ENCODE results near the gene CCL28.
"Not testable (repeated sequence)": the region's sequence is repeated elsewhere in the genome, so short reads cannot be mapped to it uniquely, and the experiment has no call there.

Gene CCL28

GRCh38 chr5:43412156-43412555, at the start of gene CCL28:
Gene CCL28 (minus strand): TSS chr5:43412391. CDS start chr5:43412316, 75 bp downstream.
- no peak for DNase-seq (ENCODE audit: low read depth)
- TF ChIP-seq, protein P1, sequence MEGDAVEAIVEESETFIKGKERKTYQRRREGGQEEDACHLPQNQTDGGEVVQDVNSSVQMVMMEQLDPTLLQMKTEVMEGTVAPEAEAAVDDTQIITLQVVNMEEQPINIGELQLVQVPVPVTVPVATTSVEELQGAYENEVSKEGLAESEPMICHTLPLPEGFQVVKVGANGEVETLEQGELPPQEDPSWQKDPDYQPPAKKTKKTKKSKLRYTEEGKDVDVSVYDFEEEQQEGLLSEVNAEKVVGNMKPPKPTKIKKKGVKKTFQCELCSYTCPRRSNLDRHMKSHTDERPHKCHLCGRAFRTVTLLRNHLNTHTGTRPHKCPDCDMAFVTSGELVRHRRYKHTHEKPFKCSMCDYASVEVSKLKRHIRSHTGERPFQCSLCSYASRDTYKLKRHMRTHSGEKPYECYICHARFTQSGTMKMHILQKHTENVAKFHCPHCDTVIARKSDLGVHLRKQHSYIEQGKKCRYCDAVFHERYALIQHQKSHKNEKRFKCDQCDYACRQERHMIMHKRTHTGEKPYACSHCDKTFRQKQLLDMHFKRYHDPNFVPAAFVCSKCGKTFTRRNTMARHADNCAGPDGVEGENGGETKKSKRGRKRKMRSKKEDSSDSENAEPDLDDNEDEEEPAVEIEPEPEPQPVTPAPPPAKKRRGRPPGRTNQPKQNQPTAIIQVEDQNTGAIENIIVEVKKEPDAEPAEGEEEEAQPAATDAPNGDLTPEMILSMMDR (IDR thresholded peaks at IDR 0.05; ENCODE audit: low read depth, low read length) = no peak
- TF ChIP-seq POLR2A (IDR thresholded peaks at IDR 0.05; ENCODE audit: extremely low read depth, insufficient read length) = no peak
- TF ChIP-seq MAX (IDR thresholded peaks at IDR 0.05; ENCODE audit: low read depth, low read length) = no peak
- no peak for TF ChIP-seq MYC (IDR thresholded peaks at IDR 0.05; ENCODE audit: low read depth, low read length)
- H3K4me3 ChIP-seq (ENCODE audit: low read depth, low read length) = no peak within 1 kb of the TSS

- TF ChIP-seq, protein P1 (IDR thresholded peaks at IDR 0.05; ENCODE audit: low read depth, low read length) = no peak
- TF ChIP-seq MYC (IDR thresholded peaks at IDR 0.05; ENCODE audit: low read depth, low read length) = no peak
- no peak for TF ChIP-seq MAX (IDR thresholded peaks at IDR 0.05; ENCODE audit: low read depth, low read length)
- no peak for TF ChIP-seq POLR2A (IDR thresholded peaks at IDR 0.05; ENCODE audit: extremely low read depth, insufficient read length)
These were observed 48.9 kb upstream of the CCL28 start for GRCh38 chr5:43461066-43461465.

GRCh38 chr5:43456556-43456955, 44.4 kb upstream of the CCL28 start:
- no peak for DNase-seq (ENCODE audit: low read depth)
- H3K4me3 ChIP-seq (ENCODE audit: low read depth, low read length) = no peak overlapping the region
- TF ChIP-seq MYC (IDR thresholded peaks at IDR 0.05; ENCODE audit: low read depth, low read length) (no peak), POLR2A (IDR thresholded peaks at IDR 0.05; ENCODE audit: extremely low read depth, insufficient read length) (no peak), MAX (IDR thresholded peaks at IDR 0.05; ENCODE audit: low read depth, low read length) (no peak)
- TF ChIP-seq, protein P1 (IDR thresholded peaks at IDR 0.05; ENCODE audit: low read depth, low read length) = no peak

More at GRCh38 chr5:43461066-43461465, 48.9 kb upstream of the CCL28 start:
- no peak overlapping the region for H3K4me3 ChIP-seq (ENCODE audit: low read depth, low read length)
- DNase-seq (ENCODE audit: low read depth) = no peak

DNA sequence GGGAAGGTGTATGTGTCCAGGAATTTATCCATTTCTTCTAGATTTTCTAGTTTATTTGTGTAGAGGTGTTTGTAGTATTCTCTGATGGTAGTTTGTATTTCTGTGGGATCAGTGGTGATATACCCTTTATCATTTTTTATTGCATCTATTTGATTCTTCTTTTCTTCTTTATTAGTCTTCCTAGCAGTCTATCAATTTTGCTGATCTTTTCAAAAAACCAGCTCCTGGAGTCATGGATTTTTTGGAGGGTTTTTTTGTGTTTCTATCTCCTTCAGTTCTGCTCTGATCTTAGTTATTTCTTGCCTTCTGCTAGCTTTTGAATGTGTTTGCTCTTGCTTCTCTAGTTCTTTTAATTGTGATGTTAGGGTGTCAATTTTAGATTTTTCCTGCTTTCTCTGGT, 29.4 kb upstream of the CCL28 start:
- DNase-seq (ENCODE audit: low read depth); H3K4me3 ChIP-seq (ENCODE audit: low read depth, low read length): not testable (repeated sequence)

DNA sequence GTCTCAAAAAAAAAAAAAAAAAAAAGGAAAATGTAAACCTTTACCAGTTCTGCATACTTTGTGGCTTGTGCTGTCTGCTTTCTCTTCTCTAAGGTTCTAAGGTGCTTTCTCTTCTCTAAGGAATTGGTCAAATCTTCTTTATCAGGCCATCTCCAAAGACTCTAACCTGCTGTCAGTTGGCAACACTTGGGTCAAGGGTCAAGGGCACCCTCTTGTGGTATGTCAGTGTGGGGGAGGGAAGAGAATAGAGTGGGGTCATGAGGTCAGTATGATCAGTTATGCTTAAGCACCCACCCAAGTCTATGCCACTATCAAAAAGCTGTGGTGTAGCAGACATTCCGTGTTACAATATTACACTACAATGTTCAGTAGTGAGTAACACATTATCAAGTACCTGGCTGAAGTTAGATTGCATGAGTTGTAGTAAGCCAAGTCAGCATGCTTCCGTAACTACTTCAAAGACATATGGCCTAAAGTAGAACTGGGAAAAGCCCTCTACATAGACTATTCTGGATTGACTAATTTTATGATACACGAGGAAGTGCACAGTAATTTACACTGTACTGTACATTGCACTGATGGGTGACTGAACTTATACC, 25.0 kb upstream of the CCL28 start:
- DNase-seq (ENCODE audit: low read depth) = peak; percentile 19
- H3K4me3 ChIP-seq (ENCODE audit: low read depth, low read length) = no peak overlapping the region
- TF ChIP-seq, protein P1 (IDR thresholded peaks at IDR 0.05; ENCODE audit: low read depth, low read length) = no peak
- TF ChIP-seq MAX (IDR thresholded peaks at IDR 0.05; ENCODE audit: low read depth, low read length) (no peak), MYC (IDR thresholded peaks at IDR 0.05; ENCODE audit: low read depth, low read length) (no peak), POLR2A (IDR thresholded peaks at IDR 0.05; ENCODE audit: extremely low read depth, insufficient read length) (no peak)

DNA sequence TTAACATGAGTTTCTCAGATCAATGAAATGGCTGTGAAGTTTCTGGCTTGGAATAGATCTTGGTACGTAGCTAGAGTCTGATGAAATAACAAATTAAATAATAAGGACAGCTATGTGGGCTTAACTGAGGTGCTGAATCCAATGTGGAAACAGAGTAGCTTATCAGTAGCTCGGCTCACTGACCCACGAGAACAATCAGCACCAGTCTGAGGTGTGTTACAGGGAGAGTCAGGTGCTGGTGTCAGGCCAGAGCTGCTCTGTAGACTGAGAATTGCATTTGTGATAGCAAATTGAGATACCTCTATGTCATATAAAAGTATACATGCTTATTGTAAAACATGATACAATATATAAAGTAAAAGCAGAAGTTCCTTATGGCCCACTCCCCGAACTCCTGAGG, 21.2 kb upstream of the CCL28 start:
- TF ChIP-seq POLR2A (IDR thresholded peaks at IDR 0.05; ENCODE audit: extremely low read depth, insufficient read length) = no peak
- TF ChIP-seq MYC (IDR thresholded peaks at IDR 0.05; ENCODE audit: low read depth, low read length) = no peak
- TF ChIP-seq, protein P1 (IDR thresholded peaks at IDR 0.05; ENCODE audit: low read depth, low read length) = no peak
- TF ChIP-seq MAX (IDR thresholded peaks at IDR 0.05; ENCODE audit: low read depth, low read length) = no peak
- DNase-seq (ENCODE audit: low read depth) = no peak
- H3K4me3 ChIP-seq (ENCODE audit: low read depth, low read length) = no peak overlapping the region
